A549 (cell line): ENCODE measurements around the gene PPME1.

Source experiments
- CTCF ChIP-seq: fragments of >200 bp; sonication (Bioruptor Twin); formaldehyde crosslinking; IDR thresholded peaks from 3 replicates; pipeline ENCODE4 v1.5.1; 2016
- HEYL ChIP-seq: fragments of 250-450 bp; sonication (Bioruptor Pico); IDR thresholded peaks from 2 replicates; pipeline ENCODE4 v1.8.0; 2021; ENCODE audit warnings: mild to moderate bottlenecking, moderate library complexity
- MAX ChIP-seq: IDR thresholded peaks from 2 replicates; pipeline ENCODE4 v1.6.1; 2012
- POLR2A ChIP-seq: IDR thresholded peaks from 2 replicates; pipeline ENCODE4 v1.6.1; 2012; ENCODE audit warnings: mild to moderate bottlenecking, low read length
- RAD21 ChIP-seq, 2 experiments: fragments of >200 bp in 1 of 2; sonication (Bioruptor Twin) in 1 of 2; formaldehyde crosslinking in 1 of 2; IDR thresholded peaks in 1 of 2; conservative IDR thresholded peaks in 1 of 2; 2 replicates in 1 of 2; 3 replicates in 1 of 2; pipeline ENCODE4 v1.6.1; 2012 to 2018; ENCODE audit warnings: inconsistent platforms in 1 of 2

GRCh38 chr11:74154620-74155281, 16.3 kb upstream of the PPME1 start:
- no peak for TF ChIP-seq MAX
- TF ChIP-seq CTCF: no peak
- TF ChIP-seq HEYL (CRISPR knock-in tag): no peak
- TF ChIP-seq POLR2A: no peak
- TF ChIP-seq RAD21 (conservative IDR thresholded peaks at IDR 0.05 in 1 of 2, IDR thresholded peaks at IDR 0.05 in 1 of 2): no peak
